ENCODE data around the gene MAS1L.

MAS1L gene

GRCh38 chr6:29474996-29475395, 12.8 kb downstream of the MAS1L start:
- Histone ChIP-seq H3K4ac (ENCODE audit: low read length) (no peak overlapping the region), H3K14ac (ENCODE audit: low read length) (no peak overlapping the region), H3K27me3 (ENCODE audit: control insufficient read depth in 3 of 3, insufficient read depth in 3 of 3, low read depth in 1 of 3, low read length in 3 of 3) (peaks cover 0 to 3% (median 0%) of the 10 kb centered on the region in 3 experiments), H3K9ac (ENCODE audit: low read depth, low read length, poor library complexity) (no peak overlapping the region), H2BK12ac (ENCODE audit: low read length) (no peak overlapping the region), H4K8ac (ENCODE audit: low read depth, low read length) (no peak overlapping the region), H3K36me3 (replicated peaks in 1 of 2; ENCODE audit: control insufficient read depth in 2 of 2, insufficient read depth in 2 of 2, low read length in 2 of 2) (no peaks in the 10 kb centered on the region), H2AFZ (ENCODE audit: low read length) (no peak overlapping the region), H3K23ac (ENCODE audit: low read depth, low read length, poor library complexity) (no peak overlapping the region), H4K91ac (ENCODE audit: low read depth, low read length, poor library complexity) (no peak overlapping the region), H3K4me1 (ENCODE audit: control insufficient read depth in 2 of 2, insufficient read depth in 1 of 2, low read depth in 1 of 2, low read length in 2 of 2) (no peaks in the 10 kb centered on the region), H3K79me1 (ENCODE audit: low read depth, low read length) (no peaks in the 10 kb centered on the region), H3K18ac (ENCODE audit: low read length) (no peak overlapping the region), H2BK5ac (ENCODE audit: low read length) (no peak overlapping the region), H2AK5ac (ENCODE audit: low read depth, low read length) (no peak overlapping the region), H2BK15ac (ENCODE audit: low read length) (no peak overlapping the region), H3K27ac (replicated peaks; ENCODE audit: low read length) (no peak overlapping the region), H3K9me3 (replicated peaks in 1 of 2; ENCODE audit: control insufficient read depth in 2 of 2, insufficient read depth in 1 of 2, low read depth in 1 of 2, low read length in 2 of 2) (peaks cover 0 to 2% of the 10 kb centered on the region in 2 donors), H3K4me2 (ENCODE audit: insufficient read depth, low read length, poor library complexity, severe bottlenecking) (no peak overlapping the region), H3K4me3 (ENCODE audit: low read length in 2 of 2) (no peak overlapping the region), H2BK120ac (ENCODE audit: low read depth, low read length) (no peak overlapping the region)
- DNase-seq (ENCODE audit: low spot score), result no peak
- no CpG with 5 or more reads among the region's 2 CpGs for WGBS, 2 donors (ENCODE audit: extremely low coverage in 2 of 2, insufficient read length in 2 of 2, insufficient replicate concordance in 1 of 2)

DNA sequence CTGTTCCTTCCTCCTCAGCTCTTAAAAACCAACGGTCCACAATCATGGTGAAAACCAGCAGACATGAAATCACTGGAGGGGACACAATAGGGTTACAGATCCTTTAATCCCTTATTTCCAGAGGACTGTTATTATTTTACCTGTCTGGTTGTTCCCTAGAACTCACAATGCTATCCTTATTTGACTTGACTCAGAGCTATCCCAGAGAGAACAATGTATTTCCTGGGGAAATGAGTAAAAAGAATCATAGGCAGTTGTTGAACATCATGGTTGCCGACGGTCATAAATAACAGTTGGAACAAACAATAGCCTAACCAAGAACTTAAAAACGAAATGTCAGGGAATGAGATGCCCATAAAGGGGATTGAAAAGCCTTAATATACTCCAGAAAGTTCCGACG, 21.5 kb downstream of the MAS1L start:
- H3K36me3 ChIP-seq (replicated peaks in 1 of 2; ENCODE audit: control insufficient read depth in 2 of 2, insufficient read depth in 2 of 2, low read length in 2 of 2), result no peaks in the 10 kb centered on the region
- H3K4ac ChIP-seq (ENCODE audit: low read length), result no peak overlapping the region
- H3K18ac ChIP-seq (ENCODE audit: low read length), result no peak overlapping the region
- no peak overlapping the region for H2BK120ac ChIP-seq (ENCODE audit: low read depth, low read length)
- no peaks in the 10 kb centered on the region for H3K79me1 ChIP-seq (ENCODE audit: low read depth, low read length)
- H3K9ac ChIP-seq (ENCODE audit: low read depth, low read length, poor library complexity), result no peak overlapping the region
- H2AFZ ChIP-seq (ENCODE audit: low read length), result no peak overlapping the region
- H4K8ac ChIP-seq (ENCODE audit: low read depth, low read length), result no peak overlapping the region
- H3K9me3 ChIP-seq (replicated peaks in 1 of 2; ENCODE audit: control insufficient read depth in 2 of 2, insufficient read depth in 1 of 2, low read depth in 1 of 2, low read length in 2 of 2), result no peaks in the 10 kb centered on the region
- no peak overlapping the region for H3K27ac ChIP-seq (replicated peaks; ENCODE audit: low read length)
- H3K4me3 ChIP-seq (ENCODE audit: low read length in 2 of 2), result no peak overlapping the region
- WGBS, 2 donors (ENCODE audit: extremely low coverage in 2 of 2, insufficient read length in 2 of 2, insufficient replicate concordance in 1 of 2), result no CpG with 5 or more reads among the region's 6 CpGs
- H2AK5ac ChIP-seq (ENCODE audit: low read depth, low read length), result no peak overlapping the region
- H4K91ac ChIP-seq (ENCODE audit: low read depth, low read length, poor library complexity), result no peak overlapping the region
- H3K27me3 ChIP-seq (ENCODE audit: control insufficient read depth in 3 of 3, insufficient read depth in 3 of 3, low read depth in 1 of 3, low read length in 3 of 3), result no peaks in the 10 kb centered on the region
- H2BK15ac ChIP-seq (ENCODE audit: low read length), result no peak overlapping the region
- no peak overlapping the region for H2BK12ac ChIP-seq (ENCODE audit: low read length)
- H3K4me2 ChIP-seq (ENCODE audit: insufficient read depth, low read length, poor library complexity, severe bottlenecking), result no peak overlapping the region
- H2BK5ac ChIP-seq (ENCODE audit: low read length), result no peak overlapping the region
- no peak overlapping the region for H3K14ac ChIP-seq (ENCODE audit: low read length)
- no peak for DNase-seq (ENCODE audit: low spot score)
- H3K4me1 ChIP-seq (ENCODE audit: control insufficient read depth in 2 of 2, insufficient read depth in 1 of 2, low read depth in 1 of 2, low read length in 2 of 2), result no peaks in the 10 kb centered on the region
- H3K23ac ChIP-seq (ENCODE audit: low read depth, low read length, poor library complexity), result no peak overlapping the region

DNA sequence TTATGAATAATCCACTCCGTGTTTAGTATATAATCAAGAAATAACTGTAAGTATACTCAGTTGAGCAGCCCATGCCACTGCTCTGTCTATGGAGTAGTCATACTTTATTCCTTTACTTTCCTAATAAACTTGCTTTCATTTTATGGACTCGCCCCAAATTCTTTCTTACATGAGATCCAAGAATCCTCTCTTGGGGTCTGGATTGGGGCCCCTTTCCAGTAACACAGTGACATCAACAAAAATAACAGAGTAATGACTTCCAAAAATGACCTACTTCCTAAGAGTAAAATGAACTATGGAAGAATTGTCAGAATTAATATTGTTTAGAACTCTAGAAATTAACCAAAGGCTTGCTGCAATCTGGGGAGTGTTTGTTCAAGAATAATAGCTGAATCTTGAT, 22.0 kb downstream of the MAS1L start:
- no peaks in the 10 kb centered on the region for H3K27me3 ChIP-seq (ENCODE audit: control insufficient read depth in 3 of 3, insufficient read depth in 3 of 3, low read depth in 1 of 3, low read length in 3 of 3)
- H2BK5ac ChIP-seq (ENCODE audit: low read length), result no peak overlapping the region
- no peak overlapping the region for H3K27ac ChIP-seq (replicated peaks; ENCODE audit: low read length)
- H2AFZ ChIP-seq (ENCODE audit: low read length), result no peak overlapping the region
- no peak overlapping the region for H3K4me3 ChIP-seq (ENCODE audit: low read length in 2 of 2)
- no peak overlapping the region for H3K23ac ChIP-seq (ENCODE audit: low read depth, low read length, poor library complexity)
- no CpG with 5 or more reads among the region's 2 CpGs for WGBS, 2 donors (ENCODE audit: extremely low coverage in 2 of 2, insufficient read length in 2 of 2, insufficient replicate concordance in 1 of 2)
- H4K91ac ChIP-seq (ENCODE audit: low read depth, low read length, poor library complexity), result no peak overlapping the region
- no peaks in the 10 kb centered on the region for H3K36me3 ChIP-seq (replicated peaks in 1 of 2; ENCODE audit: control insufficient read depth in 2 of 2, insufficient read depth in 2 of 2, low read length in 2 of 2)
- H3K4me2 ChIP-seq (ENCODE audit: insufficient read depth, low read length, poor library complexity, severe bottlenecking), result no peak overlapping the region
- no peak overlapping the region for H4K8ac ChIP-seq (ENCODE audit: low read depth, low read length)
- H2BK120ac ChIP-seq (ENCODE audit: low read depth, low read length), result no peak overlapping the region
- H3K4me1 ChIP-seq (ENCODE audit: control insufficient read depth in 2 of 2, insufficient read depth in 1 of 2, low read depth in 1 of 2, low read length in 2 of 2), result no peaks in the 10 kb centered on the region
- no peak overlapping the region for H2BK12ac ChIP-seq (ENCODE audit: low read length)
- no peak overlapping the region for H2AK5ac ChIP-seq (ENCODE audit: low read depth, low read length)
- no peaks in the 10 kb centered on the region for H3K79me1 ChIP-seq (ENCODE audit: low read depth, low read length)
- H3K4ac ChIP-seq (ENCODE audit: low read length), result no peak overlapping the region
- no peak overlapping the region for H3K14ac ChIP-seq (ENCODE audit: low read length)
- no peak overlapping the region for H2BK15ac ChIP-seq (ENCODE audit: low read length)
- no peak for DNase-seq (ENCODE audit: low spot score)
- H3K18ac ChIP-seq (ENCODE audit: low read length), result no peak overlapping the region
- no peaks in the 10 kb centered on the region for H3K9me3 ChIP-seq (replicated peaks in 1 of 2; ENCODE audit: control insufficient read depth in 2 of 2, insufficient read depth in 1 of 2, low read depth in 1 of 2, low read length in 2 of 2)
- H3K9ac ChIP-seq (ENCODE audit: low read depth, low read length, poor library complexity), result no peak overlapping the region

DNA sequence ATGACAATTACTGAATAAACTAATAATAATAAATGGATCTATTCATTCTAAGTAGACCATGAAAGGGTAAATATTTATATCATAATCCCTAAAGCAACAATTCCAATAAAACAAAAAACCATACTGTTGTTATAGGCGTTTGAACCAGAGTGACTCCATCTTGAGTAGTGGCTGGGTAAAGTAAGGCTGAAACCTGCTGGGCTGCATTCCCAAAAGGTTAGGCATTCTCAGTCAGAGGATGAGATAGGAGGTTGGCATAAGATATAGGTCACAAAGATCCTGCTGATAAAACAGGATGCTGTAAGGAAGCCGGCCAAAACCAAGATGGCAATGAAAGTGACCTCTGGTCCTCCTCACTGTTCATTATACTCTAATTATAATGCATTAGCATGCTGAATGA, 22.5 kb downstream of the MAS1L start:
- Histone ChIP-seq H3K18ac (ENCODE audit: low read length) (no peak overlapping the region), H3K27ac (replicated peaks; ENCODE audit: low read length) (no peak overlapping the region), H2BK15ac (ENCODE audit: low read length) (no peak overlapping the region), H2AK5ac (ENCODE audit: low read depth, low read length) (no peak overlapping the region), H3K4me1 (ENCODE audit: control insufficient read depth in 2 of 2, insufficient read depth in 1 of 2, low read depth in 1 of 2, low read length in 2 of 2) (no peaks in the 10 kb centered on the region), H2BK120ac (ENCODE audit: low read depth, low read length) (no peak overlapping the region), H3K79me1 (ENCODE audit: low read depth, low read length) (no peaks in the 10 kb centered on the region), H3K36me3 (replicated peaks in 1 of 2; ENCODE audit: control insufficient read depth in 2 of 2, insufficient read depth in 2 of 2, low read length in 2 of 2) (no peaks in the 10 kb centered on the region), H4K91ac (ENCODE audit: low read depth, low read length, poor library complexity) (no peak overlapping the region), H3K4me2 (ENCODE audit: insufficient read depth, low read length, poor library complexity, severe bottlenecking) (no peak overlapping the region), H3K4me3 (ENCODE audit: low read length in 2 of 2) (no peak overlapping the region), H2BK12ac (ENCODE audit: low read length) (no peak overlapping the region), H4K8ac (ENCODE audit: low read depth, low read length) (no peak overlapping the region), H3K23ac (ENCODE audit: low read depth, low read length, poor library complexity) (no peak overlapping the region), H2AFZ (ENCODE audit: low read length) (no peak overlapping the region), H3K14ac (ENCODE audit: low read length) (no peak overlapping the region), H2BK5ac (ENCODE audit: low read length) (no peak overlapping the region), H3K9ac (ENCODE audit: low read depth, low read length, poor library complexity) (no peak overlapping the region), H3K27me3 (ENCODE audit: control insufficient read depth in 3 of 3, insufficient read depth in 3 of 3, low read depth in 1 of 3, low read length in 3 of 3) (no peaks in the 10 kb centered on the region), H3K9me3 (replicated peaks in 1 of 2; ENCODE audit: control insufficient read depth in 2 of 2, insufficient read depth in 1 of 2, low read depth in 1 of 2, low read length in 2 of 2) (no peaks in the 10 kb centered on the region), H3K4ac (ENCODE audit: low read length) (no peak overlapping the region)
- no peak for DNase-seq (ENCODE audit: low spot score)
- WGBS, 2 donors (ENCODE audit: extremely low coverage in 2 of 2, insufficient read length in 2 of 2, insufficient replicate concordance in 1 of 2), result no CpG with 5 or more reads among the region's 2 CpGs

Data from neuronal stem cell (in vitro differentiated cells).